ENCODE results near the gene FSD2.

FSD2 gene

GRCh38 chr15:82750831-82751180 lies 55.1 kb downstream of the FSD2 start:
- H3K36me3 ChIP-seq (ENCODE audit: insufficient read depth, low read length): peaks cover 12% of the 10 kb centered on the region
- peak overlapping the region; percentile 64 for H3K9ac ChIP-seq (ENCODE audit: low read depth, low read length)
- H3K9me3 ChIP-seq (ENCODE audit: control insufficient read depth, insufficient read depth, low read length): no peaks in the 10 kb centered on the region
- peaks cover 7% of the 10 kb centered on the region for H3K4me1 ChIP-seq (ENCODE audit: insufficient read depth, low read length)

GRCh38 chr15:82749951-82750830 lies 55.7 kb downstream of the FSD2 start:
- H3K4me1 ChIP-seq (ENCODE audit: insufficient read depth, low read length): peaks cover 7% of the 10 kb centered on the region
- H3K9ac ChIP-seq (ENCODE audit: low read depth, low read length): peak overlapping the region; percentile 64
- H3K9me3 ChIP-seq (ENCODE audit: control insufficient read depth, insufficient read depth, low read length): no peaks in the 10 kb centered on the region
- H3K36me3 ChIP-seq (ENCODE audit: insufficient read depth, low read length): peaks cover 12% of the 10 kb centered on the region

- 0 out of 2 replicates have a peak, but pooled peaks cover 4% of the 10 kb centered on the region for H3K36me3 ChIP-seq (ENCODE audit: insufficient read depth, low read length)
- peaks cover 7% of the 10 kb centered on the region for H3K4me1 ChIP-seq (ENCODE audit: insufficient read depth, low read length)
- H3K9me3 ChIP-seq (ENCODE audit: control insufficient read depth, insufficient read depth, low read length): no peaks in the 10 kb centered on the region
- H3K9ac ChIP-seq (ENCODE audit: low read depth, low read length): no peak overlapping the region
These were observed 57.6 kb downstream of the FSD2 start for GRCh38 chr15:82748315-82748714.

GRCh38 chr15:82743810-82744209 lies 62.1 kb downstream of the FSD2 start:
- no peaks in the 10 kb centered on the region for H3K36me3 ChIP-seq (ENCODE audit: insufficient read depth, low read length)
- no peaks in the 10 kb centered on the region for H3K9me3 ChIP-seq (ENCODE audit: control insufficient read depth, insufficient read depth, low read length)
- H3K9ac ChIP-seq (ENCODE audit: low read depth, low read length): no peak overlapping the region
- peaks cover 13% of the 10 kb centered on the region for H3K4me1 ChIP-seq (ENCODE audit: insufficient read depth, low read length)

- Histone ChIP-seq H3K9ac (ENCODE audit: low read depth, low read length) (no peak overlapping the region), H3K9me3 (ENCODE audit: control insufficient read depth, insufficient read depth, low read length) (no peaks in the 10 kb centered on the region), H3K4me1 (ENCODE audit: insufficient read depth, low read length) (peaks cover 13% of the 10 kb centered on the region), H3K36me3 (ENCODE audit: insufficient read depth, low read length) (no peaks in the 10 kb centered on the region)
These were observed 63.7 kb downstream of the FSD2 start for GRCh38 chr15:82742134-82742533.

GRCh38 chr15:82739086-82739485 lies 66.8 kb downstream of the FSD2 start:
- Histone ChIP-seq H3K36me3 (ENCODE audit: insufficient read depth, low read length) (no peaks in the 10 kb centered on the region; the same call in 1 of the 2 replicates), H3K9ac (ENCODE audit: low read depth, low read length) (no peak overlapping the region), H3K9me3 (ENCODE audit: control insufficient read depth, insufficient read depth, low read length) (no peaks in the 10 kb centered on the region), H3K4me1 (ENCODE audit: insufficient read depth, low read length) (peaks cover 13% of the 10 kb centered on the region)

- Histone ChIP-seq H3K9ac (ENCODE audit: low read depth, low read length) (no peak overlapping the region), H3K4me1 (ENCODE audit: insufficient read depth, low read length) (peaks cover 13% of the 10 kb centered on the region), H3K36me3 (ENCODE audit: insufficient read depth, low read length) (no peaks in the 10 kb centered on the region; the same call in 1 of the 2 replicates), H3K9me3 (ENCODE audit: control insufficient read depth, insufficient read depth, low read length) (no peaks in the 10 kb centered on the region)
These were observed 67.9 kb downstream of the FSD2 start for GRCh38 chr15:82737975-82738374.

- H3K36me3 ChIP-seq (ENCODE audit: insufficient read depth, low read length): no peaks in the 10 kb centered on the region; the same call in 1 of the 2 replicates
- no peak overlapping the region for H3K9ac ChIP-seq (ENCODE audit: low read depth, low read length)
- H3K9me3 ChIP-seq (ENCODE audit: control insufficient read depth, insufficient read depth, low read length): no peaks in the 10 kb centered on the region
- no peaks in the 10 kb centered on the region for H3K4me1 ChIP-seq (ENCODE audit: insufficient read depth, low read length)
These were observed 74.3 kb downstream of the FSD2 start for GRCh38 chr15:82731527-82731926.

- H3K9ac ChIP-seq (ENCODE audit: low read depth, low read length): no peak overlapping the region
- no peaks in the 10 kb centered on the region; the same call in 1 of the 2 replicates for H3K36me3 ChIP-seq (ENCODE audit: insufficient read depth, low read length)
- no peaks in the 10 kb centered on the region for H3K9me3 ChIP-seq (ENCODE audit: control insufficient read depth, insufficient read depth, low read length)
- H3K4me1 ChIP-seq (ENCODE audit: insufficient read depth, low read length): no peaks in the 10 kb centered on the region
These were observed 75.8 kb downstream of the FSD2 start for GRCh38 chr15:82730022-82730530.

- Histone ChIP-seq H3K9me3 (ENCODE audit: control insufficient read depth, insufficient read depth, low read length) (no peaks in the 10 kb centered on the region), H3K4me1 (ENCODE audit: insufficient read depth, low read length) (no peaks in the 10 kb centered on the region), H3K36me3 (ENCODE audit: insufficient read depth, low read length) (no peaks in the 10 kb centered on the region), H3K9ac (ENCODE audit: low read depth, low read length) (no peak overlapping the region)
These were observed 79.1 kb downstream of the FSD2 start for GRCh38 chr15:82726816-82727215.

GRCh38 chr15:82715003-82715402 lies 90.9 kb downstream of the FSD2 start:
- H3K4me1 ChIP-seq (ENCODE audit: insufficient read depth, low read length): no peaks in the 10 kb centered on the region
- H3K9ac ChIP-seq (ENCODE audit: low read depth, low read length): no peak overlapping the region
- no peaks in the 10 kb centered on the region for H3K36me3 ChIP-seq (ENCODE audit: insufficient read depth, low read length)
- H3K9me3 ChIP-seq (ENCODE audit: control insufficient read depth, insufficient read depth, low read length): no peaks in the 10 kb centered on the region

GRCh38 chr15:82714016-82714415 lies 91.9 kb downstream of the FSD2 start:
- no peak overlapping the region for H3K9ac ChIP-seq (ENCODE audit: low read depth, low read length)

GRCh38 chr15:82712036-82712435 lies 93.8 kb downstream of the FSD2 start:
- Histone ChIP-seq H3K36me3 (ENCODE audit: insufficient read depth, low read length) (no peaks in the 10 kb centered on the region), H3K4me1 (ENCODE audit: insufficient read depth, low read length) (peaks cover 10% of the 10 kb centered on the region; the same call in 1 of the 2 replicates), H3K9ac (ENCODE audit: low read depth, low read length) (no peak overlapping the region), H3K9me3 (ENCODE audit: control insufficient read depth, insufficient read depth, low read length) (no peaks in the 10 kb centered on the region)

More at GRCh38 chr15:82714016-82714415, 91.9 kb downstream of the FSD2 start:
- no peaks in the 10 kb centered on the region for H3K9me3 ChIP-seq (ENCODE audit: control insufficient read depth, insufficient read depth, low read length)
- no peaks in the 10 kb centered on the region for H3K4me1 ChIP-seq (ENCODE audit: insufficient read depth, low read length)
- no peaks in the 10 kb centered on the region for H3K36me3 ChIP-seq (ENCODE audit: insufficient read depth, low read length)

- H3K9ac ChIP-seq (ENCODE audit: low read depth, low read length): no peak overlapping the region
- no peaks in the 10 kb centered on the region for H3K9me3 ChIP-seq (ENCODE audit: control insufficient read depth, insufficient read depth, low read length)
- peaks cover 10% of the 10 kb centered on the region; the same call in 1 of the 2 replicates for H3K4me1 ChIP-seq (ENCODE audit: insufficient read depth, low read length)
- no peaks in the 10 kb centered on the region for H3K36me3 ChIP-seq (ENCODE audit: insufficient read depth, low read length)
These were observed 94.9 kb downstream of the FSD2 start for GRCh38 chr15:82710926-82711490.

GRCh38 chr15:82710208-82710555 lies 95.7 kb downstream of the FSD2 start:
- Histone ChIP-seq H3K36me3 (ENCODE audit: insufficient read depth, low read length) (no peaks in the 10 kb centered on the region), H3K9me3 (ENCODE audit: control insufficient read depth, insufficient read depth, low read length) (no peaks in the 10 kb centered on the region), H3K9ac (ENCODE audit: low read depth, low read length) (peak overlapping the region; percentile 87), H3K4me1 (ENCODE audit: insufficient read depth, low read length) (peaks cover 10% of the 10 kb centered on the region; the same call in 1 of the 2 replicates)

Data from ES-I3 (cell line).